ENCODE results near the gene VWA5B1.

The VWA5B1 gene

GRCh38 chr1:20280906-20281305 lies 9.8 kb upstream of the VWA5B1 start:
- Histone ChIP-seq H3K9me3 (ENCODE audit: insufficient read depth, low read length) (no peaks in the 10 kb centered on the region), H3K79me2 (ENCODE audit: low read length) (no peaks in the 10 kb centered on the region), H3K4me1 (ENCODE audit: low read length) (peaks cover 23% of the 10 kb centered on the region), H3K27me3 (ENCODE audit: low read depth, low read length) (peaks cover 7% of the 10 kb centered on the region; the same call in 1 of the 2 replicates), H2AFZ (ENCODE audit: low read depth, low read length) (no peak overlapping the region), H3K9ac (ENCODE audit: low read length) (no peak overlapping the region), H3K4me3 (ENCODE audit: low read length) (no peak overlapping the region), H3K4me2 (ENCODE audit: low read length) (no peak overlapping the region), H4K20me1 (ENCODE audit: insufficient read depth, low read length) (no peaks in the 10 kb centered on the region), H3K27ac (ENCODE audit: low read length) (no peak overlapping the region), H3K36me3 (replicated peaks; ENCODE audit: low read depth, low read length) (no peaks in the 10 kb centered on the region)
- TF ChIP-seq EZH2phosphoT487 (IDR thresholded peaks at IDR 0.05; ENCODE audit: low read depth): no peak
- TF ChIP-seq CTCF (IDR thresholded peaks at IDR 0.05; ENCODE audit: low read depth, low read length): no peak

GRCh38 chr1:20281801-20282200 lies 8.9 kb upstream of the VWA5B1 start:
- Histone ChIP-seq H3K27ac (ENCODE audit: low read length) (no peak overlapping the region), H3K79me2 (ENCODE audit: low read length) (no peaks in the 10 kb centered on the region)

DNA sequence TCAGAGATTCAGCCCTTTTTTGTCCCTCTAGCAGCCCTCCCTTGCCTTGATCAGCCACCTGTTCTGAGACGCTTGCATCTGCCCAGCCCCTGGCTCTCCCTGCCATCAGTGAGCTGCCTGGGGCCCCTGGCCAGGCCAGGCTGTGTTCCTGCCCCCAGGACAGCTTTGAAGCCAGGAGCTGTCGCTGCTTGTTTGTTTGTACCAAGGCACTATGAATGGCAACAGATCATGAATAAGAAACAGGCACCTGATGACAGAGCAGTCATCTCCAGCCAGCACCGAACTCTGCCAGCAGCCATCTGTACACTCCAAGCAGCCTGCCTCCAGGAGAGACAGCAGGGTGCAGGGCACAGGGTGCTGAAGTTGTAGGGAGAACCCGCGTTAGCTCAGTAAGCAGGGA lies 8.1 kb upstream of the VWA5B1 start:
- no peaks in the 10 kb centered on the region for H4K20me1 ChIP-seq (ENCODE audit: insufficient read depth, low read length)
- H3K4me3 ChIP-seq (ENCODE audit: low read length): no peak overlapping the region
- H3K9me3 ChIP-seq (ENCODE audit: insufficient read depth, low read length): no peaks in the 10 kb centered on the region
- H3K9ac ChIP-seq (ENCODE audit: low read length): no peak overlapping the region
- H3K79me2 ChIP-seq (ENCODE audit: low read length): no peaks in the 10 kb centered on the region
- H2AFZ ChIP-seq (ENCODE audit: low read depth, low read length): no peak overlapping the region
- H3K36me3 ChIP-seq (replicated peaks; ENCODE audit: low read depth, low read length): no peaks in the 10 kb centered on the region
- no peak overlapping the region for H3K27ac ChIP-seq (ENCODE audit: low read length)
- H3K4me2 ChIP-seq (ENCODE audit: low read length): no peak overlapping the region
- peaks cover 7% of the 10 kb centered on the region; the same call in 1 of the 2 replicates for H3K27me3 ChIP-seq (ENCODE audit: low read depth, low read length)
- H3K4me1 ChIP-seq (ENCODE audit: low read length): peaks cover 23% of the 10 kb centered on the region
- TF ChIP-seq EZH2phosphoT487 (IDR thresholded peaks at IDR 0.05; ENCODE audit: low read depth): no peak
- no peak for TF ChIP-seq CTCF (IDR thresholded peaks at IDR 0.05; ENCODE audit: low read depth, low read length)

More at GRCh38 chr1:20281801-20282200, 8.9 kb upstream of the VWA5B1 start:
- H3K4me3 ChIP-seq (ENCODE audit: low read length): no peak overlapping the region
- no peaks in the 10 kb centered on the region for H3K9me3 ChIP-seq (ENCODE audit: insufficient read depth, low read length)
- no peak overlapping the region for H3K4me2 ChIP-seq (ENCODE audit: low read length)
- no peaks in the 10 kb centered on the region for H4K20me1 ChIP-seq (ENCODE audit: insufficient read depth, low read length)
- H3K36me3 ChIP-seq (replicated peaks; ENCODE audit: low read depth, low read length): no peaks in the 10 kb centered on the region
- H3K27me3 ChIP-seq (ENCODE audit: low read depth, low read length): peaks cover 7% of the 10 kb centered on the region; the same call in 1 of the 2 replicates
- no peak overlapping the region for H2AFZ ChIP-seq (ENCODE audit: low read depth, low read length)
- no peak overlapping the region for H3K9ac ChIP-seq (ENCODE audit: low read length)
- H3K4me1 ChIP-seq (ENCODE audit: low read length): peaks cover 23% of the 10 kb centered on the region
- no peak for TF ChIP-seq EZH2phosphoT487 (IDR thresholded peaks at IDR 0.05; ENCODE audit: low read depth)

DNA sequence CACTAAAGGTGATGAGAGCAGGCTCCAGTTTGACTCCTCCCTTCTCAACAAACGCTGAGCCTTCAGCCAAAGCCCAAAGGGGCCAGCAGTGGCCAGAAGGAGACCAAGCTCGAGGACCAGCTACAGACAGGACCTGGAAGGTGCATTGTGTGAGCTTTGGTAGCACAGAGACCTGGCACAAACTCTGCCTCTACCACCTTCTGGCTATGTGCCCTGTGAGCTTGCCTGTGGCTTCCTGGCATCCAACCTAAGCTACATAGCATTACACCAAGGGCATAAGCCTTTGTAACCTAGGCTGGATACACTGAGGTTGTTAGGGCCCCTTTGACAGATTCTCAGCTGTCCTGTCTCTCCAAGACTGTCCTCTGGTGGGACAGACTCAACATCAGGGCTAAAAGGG lies 6.6 kb upstream of the VWA5B1 start:
- no peak overlapping the region for H3K4me2 ChIP-seq (ENCODE audit: low read length)
- TF ChIP-seq CTCF (IDR thresholded peaks at IDR 0.05; ENCODE audit: low read depth, low read length): no peak
- TF ChIP-seq EZH2phosphoT487 (IDR thresholded peaks at IDR 0.05; ENCODE audit: low read depth): no peak

More for the DNA sequence above, 6.6 kb upstream of the VWA5B1 start:
- peaks cover 11% of the 10 kb centered on the region for H3K4me1 ChIP-seq (ENCODE audit: low read length)
- no peaks in the 10 kb centered on the region for H3K36me3 ChIP-seq (replicated peaks; ENCODE audit: low read depth, low read length)
- H3K27ac ChIP-seq (ENCODE audit: low read length): no peak overlapping the region
- no peaks in the 10 kb centered on the region for H4K20me1 ChIP-seq (ENCODE audit: insufficient read depth, low read length)
- no peak overlapping the region for H2AFZ ChIP-seq (ENCODE audit: low read depth, low read length)
- H3K9me3 ChIP-seq (ENCODE audit: insufficient read depth, low read length): no peaks in the 10 kb centered on the region
- H3K79me2 ChIP-seq (ENCODE audit: low read length): no peaks in the 10 kb centered on the region
- H3K27me3 ChIP-seq (ENCODE audit: low read depth, low read length): peaks cover 14% of the 10 kb centered on the region; the same call in 1 of the 2 replicates
- H3K9ac ChIP-seq (ENCODE audit: low read length): no peak overlapping the region
- H3K4me3 ChIP-seq (ENCODE audit: low read length): no peak overlapping the region
